Measurements from ENCODE around the gene NCAPD3.
"Not testable (repeated sequence)": the region's sequence is repeated elsewhere in the genome, so short reads cannot be mapped to it uniquely, and the experiment has no call there.

Gene NCAPD3

DNA sequence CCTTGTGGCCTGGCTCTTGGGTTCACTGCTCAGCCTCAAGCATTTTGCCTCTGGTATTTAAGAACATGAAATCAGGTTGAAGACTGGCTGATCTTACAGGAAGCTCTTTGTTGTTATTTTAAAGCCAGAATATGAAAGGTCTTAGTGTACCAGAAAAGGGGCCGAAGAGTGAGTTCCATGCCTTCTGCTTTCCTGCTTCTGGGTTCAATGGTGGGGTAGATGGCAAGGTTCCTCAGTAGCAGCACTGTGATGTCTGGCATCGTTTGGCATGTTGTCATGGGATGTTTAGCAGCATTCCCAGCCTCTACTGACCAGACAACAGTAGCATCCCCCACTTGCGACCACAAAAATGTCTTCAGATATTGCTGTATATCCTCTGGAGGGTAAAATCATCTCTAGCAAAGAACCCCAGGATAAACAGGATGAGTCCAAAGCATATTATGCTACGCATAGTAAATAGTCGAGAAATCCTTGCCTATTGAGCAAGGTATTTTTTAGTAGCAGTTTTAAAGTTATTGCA is 3.1 kb upstream of the NCAPD3 start:
- DNase-seq, result no peak

- peak; percentile 80 for DNase-seq
These were observed 1.2 kb upstream of the NCAPD3 start for GRCh38 chr11:134224710-134225664.

DNA sequence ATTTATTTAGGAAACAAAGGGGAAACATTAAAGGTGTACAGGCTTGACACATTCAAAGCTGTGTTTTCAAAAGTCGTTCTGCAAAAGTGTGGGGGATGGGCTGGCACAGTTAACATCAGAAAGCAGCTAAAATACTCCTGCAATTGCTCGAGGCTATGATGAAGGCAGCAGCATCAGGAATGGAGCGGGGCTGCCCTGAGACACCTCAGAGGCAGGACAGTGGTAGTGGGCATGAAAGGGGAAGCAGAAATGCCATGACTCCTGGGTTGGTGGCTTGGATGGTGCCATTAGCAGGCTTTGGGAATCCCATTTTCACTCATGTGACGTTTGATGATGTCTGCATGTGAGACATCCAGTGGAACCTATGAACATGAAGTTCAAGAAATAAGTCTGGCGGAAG is 646 bp downstream of the NCAPD3 start:
- DNase-seq, result peak; percentile 39

- no peak for DNase-seq
These were observed 7.0 kb downstream of the NCAPD3 start for GRCh38 chr11:134216816-134217215.

DNA sequence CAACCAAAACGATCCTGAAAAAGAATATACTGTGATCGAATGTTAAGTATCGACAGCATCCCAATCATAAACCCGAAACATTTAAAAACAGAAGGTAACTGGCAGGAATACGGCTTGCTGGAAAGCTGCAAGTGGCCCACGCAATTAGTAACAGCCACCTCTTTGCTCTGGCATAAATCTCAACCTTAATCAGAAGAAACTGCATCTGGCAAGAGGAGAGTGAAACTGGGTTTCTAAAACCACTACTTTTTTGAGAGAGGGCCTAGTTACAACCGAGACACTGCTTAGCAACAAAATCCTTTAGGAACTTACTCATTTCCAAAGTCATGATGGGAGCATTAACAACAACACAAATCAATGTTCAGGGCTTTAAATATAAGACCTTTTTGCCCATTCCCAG is 7.9 kb downstream of the NCAPD3 start:
- no peak for DNase-seq

DNA sequence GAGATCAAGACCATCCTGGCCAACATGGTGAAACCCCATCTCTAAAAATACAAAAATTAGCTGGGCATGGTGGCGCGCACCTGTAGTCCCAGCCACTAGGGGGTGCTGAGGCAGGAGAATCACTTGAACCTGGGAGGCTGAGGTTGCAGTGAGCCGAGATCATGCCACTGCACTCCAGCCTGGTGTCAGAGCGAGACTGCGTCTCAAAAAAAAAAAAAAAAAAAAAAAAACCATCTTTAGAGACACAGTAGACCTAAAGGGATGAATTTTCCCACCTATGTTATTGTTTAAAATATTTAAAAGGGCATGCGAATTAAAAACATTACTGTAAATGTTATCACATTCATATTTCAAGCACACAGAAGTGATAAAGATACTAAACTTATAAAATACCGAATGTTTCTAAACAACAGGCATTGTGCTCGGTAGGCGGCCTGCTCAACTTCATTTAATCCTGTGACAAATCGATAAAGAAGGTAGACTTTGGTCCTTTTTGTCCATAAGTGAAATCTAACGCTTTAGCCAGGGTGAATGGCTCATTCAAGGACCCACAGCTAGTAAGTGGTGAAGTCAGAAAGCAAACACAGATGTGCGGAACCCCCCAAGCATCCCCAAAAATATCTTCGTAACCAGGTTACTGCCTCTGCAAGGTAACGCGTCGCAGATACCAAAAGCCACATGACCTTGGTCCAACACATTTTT is 16.1 kb downstream of the NCAPD3 start:
- DNase-seq, result peak; percentile 75

DNA sequence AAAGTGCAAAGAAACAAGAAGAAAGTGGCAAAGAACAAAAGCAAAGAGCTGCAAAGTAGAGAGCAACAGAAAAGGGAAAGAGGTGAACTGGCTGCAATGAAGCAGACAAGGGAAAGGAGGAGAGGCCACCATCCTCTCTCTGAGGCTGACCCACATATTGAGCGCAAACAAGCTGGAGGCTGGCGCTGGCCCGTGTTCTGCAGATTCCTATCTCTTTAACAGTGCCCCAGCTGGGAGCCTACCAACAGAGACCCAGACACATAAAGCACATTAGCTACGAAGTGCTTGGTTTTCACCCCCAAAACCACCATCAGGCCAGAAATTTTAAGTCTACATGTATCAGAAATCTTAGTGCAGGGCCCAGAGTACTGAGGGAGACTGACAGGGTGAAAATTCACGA is 17.6 kb downstream of the NCAPD3 start:
- no peak for DNase-seq

GRCh38 chr11:134205729-134206128 is 18.0 kb downstream of the NCAPD3 start:
- DNase-seq, result no peak

DNA sequence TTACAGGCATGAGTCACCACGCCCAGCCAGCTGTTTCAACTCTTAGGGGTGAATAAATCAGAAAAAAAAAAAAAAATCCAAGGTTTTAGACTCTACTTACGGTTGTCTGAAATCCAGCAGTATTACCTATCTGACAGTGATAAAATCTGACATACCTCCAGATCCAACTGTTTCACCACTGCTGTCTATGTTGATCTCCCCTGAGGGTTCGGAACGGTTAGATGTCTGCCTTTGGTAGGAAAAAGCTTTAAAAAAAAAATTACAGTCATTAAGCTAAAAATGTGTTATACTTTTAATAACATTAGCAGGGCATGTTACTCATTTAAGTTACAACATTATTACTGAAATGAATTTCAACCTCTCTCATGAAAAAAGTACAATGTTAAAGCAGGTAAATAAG is 21.1 kb downstream of the NCAPD3 start:
- DNase-seq, result no peak

GRCh38 chr11:134200688-134201087 is 23.1 kb downstream of the NCAPD3 start:
- no peak for DNase-seq

DNA sequence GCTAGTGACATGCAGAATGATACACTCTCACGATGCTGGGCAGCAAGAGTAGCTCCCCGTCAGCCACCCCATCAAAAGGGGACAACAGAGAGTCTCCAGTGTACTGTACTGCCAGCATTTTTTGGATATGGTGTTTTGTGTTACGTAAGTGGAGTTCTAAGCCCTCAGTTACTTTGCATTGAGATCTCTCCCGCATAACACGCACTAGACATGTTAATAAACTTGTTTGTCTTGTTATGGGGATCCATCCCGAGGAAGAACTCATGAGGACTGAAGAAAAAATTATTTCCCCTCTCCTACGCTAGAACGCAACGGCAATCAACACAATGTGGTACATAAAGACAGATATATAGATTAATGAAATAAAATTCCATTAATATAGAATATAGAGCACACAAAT is 24.2 kb downstream of the NCAPD3 start:
- DNase-seq, result no peak

- no peak for DNase-seq
These were observed 27.0 kb downstream of the NCAPD3 start for GRCh38 chr11:134196756-134197155.

DNA sequence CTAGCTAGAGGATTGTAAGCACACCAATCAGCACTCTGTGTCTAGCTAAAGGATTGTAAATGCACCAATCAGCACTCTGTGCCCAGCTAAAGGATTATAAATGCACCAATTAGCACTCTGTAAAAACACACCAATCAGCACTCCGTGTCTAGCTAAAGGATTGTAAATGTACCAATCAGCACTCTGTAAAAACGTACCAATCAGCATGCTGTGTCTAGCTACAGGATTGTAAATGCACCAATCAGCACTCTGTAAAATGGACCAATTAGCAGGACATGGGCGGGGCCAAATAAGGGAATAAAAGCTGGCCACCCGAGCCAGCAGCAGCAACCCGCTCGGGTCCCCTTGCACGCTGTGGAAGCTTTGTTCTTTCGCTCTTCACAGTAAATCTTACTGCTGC is 35.7 kb downstream of the NCAPD3 start:
- DNase-seq, result not testable (repeated sequence)

GRCh38 chr11:134181707-134182106 is 42.1 kb downstream of the NCAPD3 start:
- DNase-seq, result no peak

DNA sequence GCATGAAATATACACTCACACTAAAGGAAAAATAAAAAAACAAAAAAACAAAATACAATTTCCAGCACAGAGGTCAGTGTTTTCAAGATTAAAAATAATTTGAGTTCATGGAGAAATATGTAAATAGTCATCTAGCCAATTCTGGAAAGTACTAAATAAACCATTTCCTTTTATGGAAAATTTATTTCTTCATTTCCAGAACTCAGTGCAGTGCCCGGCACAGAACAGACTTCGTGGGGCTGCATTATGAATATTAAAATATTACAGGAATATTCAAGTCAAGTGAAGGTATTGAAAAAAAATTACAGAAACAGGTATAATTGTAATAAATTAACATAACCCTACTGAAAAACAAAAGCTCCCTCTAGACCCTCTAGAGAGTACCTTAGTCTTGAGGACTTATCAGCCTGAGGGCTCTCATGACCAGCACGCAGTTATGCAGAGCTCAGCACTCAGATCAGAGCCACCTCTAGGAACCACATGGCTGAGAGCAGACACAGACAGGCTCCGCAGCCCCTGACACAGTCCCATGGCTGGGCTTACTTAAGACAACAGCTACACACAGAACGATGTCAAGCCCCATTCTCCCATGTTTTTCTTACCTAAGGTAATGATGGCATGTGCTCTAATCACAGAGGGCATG is 45.6 kb downstream of the NCAPD3 start:
- DNase-seq, result no peak

GRCh38 chr11:134176284-134176683 is 47.5 kb downstream of the NCAPD3 start:
- DNase-seq, result no peak

GRCh38 chr11:134173296-134173695 is 50.5 kb downstream of the NCAPD3 start:
- DNase-seq, result no peak

- no peak for DNase-seq
These were observed 51.8 kb downstream of the NCAPD3 start for GRCh38 chr11:134171951-134172350.

DNA sequence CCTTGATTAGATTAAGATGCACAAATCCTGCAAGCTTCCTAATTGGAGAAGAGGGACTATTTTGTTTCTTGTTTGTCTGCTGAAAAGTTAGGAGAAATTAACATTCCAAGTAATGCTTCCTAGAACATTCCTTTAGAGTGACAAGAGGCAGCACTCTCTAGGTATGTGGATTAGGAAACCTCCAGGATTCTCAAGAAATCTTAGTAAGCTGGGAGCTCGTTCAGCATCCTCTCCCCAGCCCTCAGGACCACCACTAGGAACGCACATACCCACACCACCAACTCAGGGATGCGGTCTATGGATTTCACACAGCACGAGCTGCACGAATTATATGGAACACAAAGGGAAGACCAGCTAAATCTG is 52.9 kb downstream of the NCAPD3 start:
- no peak for DNase-seq

DNA sequence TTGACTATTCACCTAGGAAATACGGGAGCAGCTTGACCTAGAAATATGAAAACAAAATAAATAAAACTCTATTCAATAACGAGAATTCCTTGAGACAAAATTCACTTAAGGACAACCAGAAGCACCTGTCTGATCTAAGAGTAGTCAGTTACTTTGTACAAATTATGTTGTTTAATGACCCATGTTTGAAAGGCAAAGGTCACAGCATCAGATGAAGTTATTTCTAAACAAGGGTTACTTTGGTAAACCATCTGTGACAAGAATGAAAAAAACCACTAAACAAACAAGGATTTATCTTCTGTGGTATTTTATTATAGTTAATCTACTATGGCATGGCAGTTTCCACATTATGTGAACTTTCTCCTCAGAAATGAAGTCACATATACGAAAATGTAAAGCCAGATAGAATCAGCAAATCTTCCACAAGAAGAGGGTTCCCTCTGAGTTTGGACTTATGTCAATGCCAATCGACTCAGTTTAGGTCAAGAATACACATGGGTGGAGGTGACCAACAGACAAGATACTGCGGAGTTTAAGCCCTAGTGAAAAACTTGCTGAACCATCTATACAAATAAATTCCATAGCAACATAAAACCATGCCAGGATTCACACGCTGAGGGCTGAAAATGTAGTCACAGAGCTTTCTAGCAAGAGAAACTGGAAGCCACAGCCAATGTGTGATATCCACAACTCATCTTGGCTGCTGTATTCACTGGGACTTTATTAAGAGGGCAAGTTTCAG is 53.4 kb downstream of the NCAPD3 start:
- no peak for DNase-seq

DNA sequence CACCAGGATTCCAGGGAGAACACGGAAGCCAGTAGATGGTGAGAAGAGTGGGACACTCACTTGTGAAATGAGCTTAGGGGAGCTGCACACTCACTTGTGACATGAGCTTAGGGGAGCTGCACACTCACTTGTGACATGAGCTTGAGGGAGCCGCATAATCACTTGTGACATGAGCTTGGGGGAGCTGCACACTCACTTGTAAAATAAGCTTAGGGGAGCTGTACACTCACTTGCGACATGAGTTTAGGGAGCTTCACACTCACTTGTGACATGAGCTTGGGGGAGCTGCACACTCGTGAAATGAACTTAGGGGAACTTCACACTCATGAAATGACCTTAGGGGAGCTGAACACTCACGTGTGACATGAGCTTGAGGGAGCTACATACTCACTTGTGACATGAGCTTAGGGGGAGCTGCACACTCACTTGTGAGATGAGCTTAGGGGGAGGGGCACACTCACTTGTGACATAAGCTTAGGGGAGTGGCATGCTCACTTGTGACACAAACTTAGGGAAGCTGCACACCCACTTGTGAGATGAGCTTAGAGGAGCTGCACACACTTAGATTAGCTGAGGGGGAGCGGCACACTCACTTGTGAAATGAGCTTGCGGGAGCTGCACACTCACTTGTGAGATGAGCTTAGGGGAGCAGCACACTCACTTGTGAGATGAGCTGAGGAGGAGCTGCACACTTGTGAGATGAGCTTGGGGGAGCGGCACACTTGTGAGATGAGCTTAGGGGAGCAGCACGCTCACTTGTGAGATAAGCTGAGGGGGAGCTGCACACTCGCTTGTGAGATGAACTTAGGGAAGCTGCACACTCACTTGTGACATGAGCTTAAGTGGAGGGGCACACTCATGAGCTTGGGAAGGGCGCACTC is 59.0 kb downstream of the NCAPD3 start:
- no peak for DNase-seq

- DNase-seq, result no peak
These were observed 64.1 kb downstream of the NCAPD3 start for GRCh38 chr11:134159652-134160051.
